Activated T-helper 1 cell treated with anti-CD3 and anti-CD28 coated beads, Interleukin-12 subunit alpha, Interleukin-12 subunit beta, Interleukin-2, Interleukin-4 antibody, amounts not matched to agents 30 ng/mL and 10 ng/mL and 1 ng/mL, durations not matched to agents 14 hours and 24 hours and 36 hours (primary cell): ENCODE results near the gene S100A13. TPM values are rescaled to one million over a fixed set of nuclear protein-coding genes. Genes with fewer than 3 reads are reported as not detected.
"Not testable (repeated sequence)": the region's sequence is repeated elsewhere in the genome, so short reads cannot be mapped to it uniquely, and the experiment has no call there.

ENCODE experiments used
- DNase-seq: peaks from one replicate; pipeline ENCODE4 v3.0.0; 2021; ENCODE audit warnings: low spot score
- H3K27ac Mint-ChIP-seq: one replicate; pipeline ENCODE4 v1.8.0; 2021; ENCODE audit warnings: mild to moderate bottlenecking, mixed read lengths
- H3K27me3 Mint-ChIP-seq: one replicate; pipeline ENCODE4 v1.8.0; 2022; ENCODE audit warnings: mild to moderate bottlenecking, moderate library complexity, mixed read lengths; ENCODE audit not compliant: insufficient read depth
- H3K36me3 Mint-ChIP-seq: one replicate; pipeline ENCODE4 v1.8.0; 2021; ENCODE audit warnings: low read depth, mixed read lengths
- H3K4me1 Mint-ChIP-seq: one replicate; pipeline ENCODE4 v1.8.0; 2021; ENCODE audit warnings: low read depth, mixed read lengths
- H3K4me3 Mint-ChIP-seq: one replicate; pipeline ENCODE4 v1.8.0; 2021; ENCODE audit warnings: mild to moderate bottlenecking, moderate library complexity, mixed read lengths
- H3K9me3 Mint-ChIP-seq: one replicate; pipeline ENCODE4 v1.8.0; 2021; ENCODE audit warnings: mixed read lengths
- intact Hi-C: fragments of 100-400 bp; cut with micrococcal nuclease; formaldehyde crosslinking; loops from one replicate; pipeline ENCODE4 v1.15.1; 2024
- total RNA-seq: library from RNA; stranded (reverse); gene quantifications from 2 replicates; pipeline ENCODE4 v1.2.3, GENCODE V29; 2022

The S100A13 gene
- total RNA-seq, 1 donor from 2014 or later = 2.5 TPM

DNA sequence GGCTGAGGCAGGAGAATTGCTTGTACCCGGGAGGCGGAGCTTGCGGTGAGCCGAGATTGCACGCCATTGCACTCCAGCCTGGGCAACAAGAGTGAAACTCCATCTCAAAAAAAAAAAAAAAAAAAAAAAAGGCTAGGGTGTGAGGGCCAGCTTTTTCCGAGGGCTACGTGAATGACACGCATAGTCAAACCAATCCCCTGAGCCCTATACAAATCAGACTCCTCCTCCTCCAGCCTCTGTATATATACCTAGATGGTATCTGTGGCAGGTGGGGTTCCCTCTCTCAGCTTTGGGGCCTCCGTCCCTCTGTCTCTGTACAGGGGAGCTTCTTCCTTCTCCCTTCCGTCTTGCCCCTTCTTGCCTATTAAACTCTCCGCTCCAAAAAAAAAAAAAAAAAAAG lies 21.1 kb downstream of the S100A13 start:
- Mint-ChIP-seq H3K36me3 (no peaks in the 10 kb centered on the region), H3K27me3 (peaks cover under 1% of the 10 kb centered on the region), H3K9me3 (no peaks in the 10 kb centered on the region), H3K4me3 (no peak overlapping the region), H3K4me1 (peaks cover 8% of the 10 kb centered on the region), H3K27ac (no peak overlapping the region)
- DNase-seq = no peak
- intact Hi-C loops = no loop called here

DNA sequence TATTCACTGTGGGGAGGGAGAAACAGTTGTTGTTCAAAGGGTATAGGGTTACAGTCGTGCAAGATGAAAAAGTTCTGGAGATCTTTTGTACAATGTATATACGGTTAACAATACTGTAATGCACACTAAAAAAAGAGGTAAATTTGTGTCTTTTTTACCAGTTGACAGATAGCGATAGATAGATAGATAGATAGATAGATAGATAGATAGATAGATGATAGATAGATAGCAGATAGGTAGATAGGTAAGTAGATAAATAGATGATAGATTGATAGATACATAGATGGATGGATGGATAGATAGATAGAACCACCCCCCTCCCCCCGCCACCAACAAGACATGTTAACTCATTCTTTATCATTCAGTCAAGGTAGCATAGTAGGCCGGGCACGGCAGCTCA lies 24.6 kb downstream of the S100A13 start:
- no peaks in the 10 kb centered on the region for H3K9me3 Mint-ChIP-seq

DNA sequence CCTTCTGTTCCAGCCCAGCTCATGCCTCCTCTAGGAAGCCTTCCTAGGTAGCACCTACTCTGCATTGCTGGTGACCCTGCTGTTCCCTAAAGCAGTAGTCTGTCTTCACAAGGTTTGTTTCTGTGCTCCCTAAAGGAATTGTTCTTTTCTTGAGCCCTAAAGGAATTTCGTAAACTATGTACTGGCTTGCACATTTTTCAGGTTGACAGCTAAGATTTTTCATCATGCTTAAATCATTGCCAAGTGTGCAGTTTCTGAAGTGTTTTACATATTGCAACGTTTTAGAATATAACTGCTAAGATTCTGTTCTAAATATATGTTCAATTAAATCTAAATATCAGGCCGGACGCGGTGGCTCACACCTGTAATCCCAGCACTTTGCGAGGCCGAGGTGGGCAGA lies 27.5 kb downstream of the S100A13 start:
- no peak for DNase-seq
- intact Hi-C loops = no loop called here
- no peaks in the 10 kb centered on the region for H3K9me3 Mint-ChIP-seq
- H3K36me3 Mint-ChIP-seq = no peaks in the 10 kb centered on the region
- H3K27ac Mint-ChIP-seq = no peak overlapping the region
- no peaks in the 10 kb centered on the region for H3K27me3 Mint-ChIP-seq
- no peak overlapping the region for H3K4me3 Mint-ChIP-seq
- H3K4me1 Mint-ChIP-seq = peaks cover 13% of the 10 kb centered on the region

More for the DNA sequence above, 24.6 kb downstream of the S100A13 start:
- Mint-ChIP-seq H3K4me3 (no peak overlapping the region), H3K27me3 (no peaks in the 10 kb centered on the region), H3K27ac (no peak overlapping the region), H3K4me1 (peaks cover 13% of the 10 kb centered on the region), H3K36me3 (no peaks in the 10 kb centered on the region)
- intact Hi-C loops = no loop called here
- DNase-seq = no peak

DNA sequence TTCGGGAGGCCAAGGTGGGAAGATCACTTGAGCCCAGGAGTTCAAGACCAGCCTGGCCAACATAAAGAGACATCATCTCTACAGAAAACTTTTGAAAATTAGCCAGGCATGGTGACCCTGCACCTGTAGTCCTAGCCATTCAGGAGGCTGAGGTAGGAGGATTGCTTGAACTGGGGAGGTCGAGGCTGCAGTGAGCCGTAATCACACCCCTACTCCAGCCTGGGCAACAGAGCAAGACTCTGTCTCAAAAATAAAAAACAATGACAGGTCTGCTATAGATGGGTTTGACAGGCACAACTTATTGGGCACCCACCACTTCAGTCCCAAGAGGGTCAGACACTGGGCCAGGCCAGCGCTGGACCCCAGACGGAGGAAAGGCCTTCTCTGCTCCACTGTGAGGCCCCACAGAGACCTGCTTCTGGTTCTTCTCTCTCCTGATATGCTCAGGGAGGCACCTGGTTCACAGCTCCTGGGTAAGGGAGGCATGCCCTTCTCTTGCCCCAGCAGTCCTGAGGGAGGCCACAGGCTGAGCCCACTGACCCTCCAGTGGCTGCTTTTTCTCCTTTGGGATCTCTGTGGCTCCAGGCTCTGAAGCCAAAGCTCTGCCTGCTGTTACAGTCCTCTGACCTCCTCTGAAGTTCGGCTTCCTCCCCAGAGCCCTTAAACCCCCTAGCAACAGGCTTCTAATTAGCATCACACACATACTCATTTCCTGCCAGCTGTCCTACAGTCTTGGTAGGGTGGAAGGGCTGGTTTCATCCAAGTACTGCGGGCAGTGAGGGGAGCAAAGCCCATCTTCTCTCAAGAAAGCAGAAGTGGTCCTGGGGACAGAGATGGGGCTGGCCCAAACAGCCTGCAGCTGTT lies 28.8 kb downstream of the S100A13 start:
- Mint-ChIP-seq H3K27me3 (peaks cover 2% of the 10 kb centered on the region), H3K27ac (peak overlapping the region; percentile 37), H3K9me3 (no peaks in the 10 kb centered on the region), H3K4me1 (peaks cover 13% of the 10 kb centered on the region), H3K4me3 (no peak overlapping the region), H3K36me3 (no peaks in the 10 kb centered on the region)
- intact Hi-C loops = no loop called here
- no peak for DNase-seq

DNA sequence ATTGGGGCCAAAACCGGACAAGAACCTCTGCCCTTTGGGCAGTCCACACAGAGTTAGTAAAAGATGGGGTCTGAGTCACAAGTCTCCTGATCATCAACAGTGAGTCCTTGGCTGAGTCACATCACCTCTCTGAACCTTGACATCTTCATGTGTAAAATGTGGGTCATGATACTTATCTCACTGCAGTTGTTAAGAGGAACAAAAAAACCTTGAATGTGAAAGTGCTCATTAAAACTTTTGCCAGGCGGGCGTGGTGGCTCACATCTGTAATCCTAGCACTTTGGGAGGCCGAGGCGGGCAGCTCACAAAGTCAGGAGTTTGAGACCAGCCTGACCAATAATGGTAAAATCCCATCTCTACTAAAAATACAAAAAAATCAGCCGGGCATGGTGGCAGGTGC lies 30.1 kb downstream of the S100A13 start:
- intact Hi-C loops = loop anchor here (1.0 kb wide), 1 partner anchor 24 kb away; no protein-coding TSS in a partner anchor
- no peaks in the 10 kb centered on the region for H3K9me3 Mint-ChIP-seq
- H3K27me3 Mint-ChIP-seq = peaks cover 2% of the 10 kb centered on the region
- no peak overlapping the region for H3K4me3 Mint-ChIP-seq
- no peaks in the 10 kb centered on the region for H3K36me3 Mint-ChIP-seq
- no peak for DNase-seq
- no peak overlapping the region for H3K27ac Mint-ChIP-seq
- peaks cover 9% of the 10 kb centered on the region for H3K4me1 Mint-ChIP-seq

DNA sequence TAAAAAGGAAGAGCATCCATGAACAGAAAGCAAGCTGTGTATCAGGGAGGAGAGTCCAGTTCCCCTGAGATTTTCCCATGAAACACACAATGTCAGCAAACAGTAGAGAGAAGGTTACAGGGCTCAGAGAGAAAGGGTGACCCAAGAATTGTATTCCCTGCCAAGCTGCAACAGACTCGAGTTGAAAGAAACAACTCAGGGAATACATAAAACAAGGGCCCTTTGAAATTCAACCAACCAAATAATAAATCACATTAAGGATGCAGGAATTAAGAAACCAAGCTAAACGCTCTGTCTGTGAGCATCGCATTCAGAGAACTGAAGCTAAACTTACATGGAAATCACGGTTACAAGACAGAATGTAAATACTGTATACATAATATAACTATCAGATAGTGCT lies 34.6 kb downstream of the S100A13 start:
- H3K27ac Mint-ChIP-seq = no peak overlapping the region
- H3K9me3 Mint-ChIP-seq = no peaks in the 10 kb centered on the region
- peaks cover 3% of the 10 kb centered on the region for H3K27me3 Mint-ChIP-seq
- H3K36me3 Mint-ChIP-seq = no peaks in the 10 kb centered on the region
- DNase-seq = no peak
- no peak overlapping the region for H3K4me3 Mint-ChIP-seq
- H3K4me1 Mint-ChIP-seq = no peaks in the 10 kb centered on the region
- intact Hi-C loops = no loop called here

DNA sequence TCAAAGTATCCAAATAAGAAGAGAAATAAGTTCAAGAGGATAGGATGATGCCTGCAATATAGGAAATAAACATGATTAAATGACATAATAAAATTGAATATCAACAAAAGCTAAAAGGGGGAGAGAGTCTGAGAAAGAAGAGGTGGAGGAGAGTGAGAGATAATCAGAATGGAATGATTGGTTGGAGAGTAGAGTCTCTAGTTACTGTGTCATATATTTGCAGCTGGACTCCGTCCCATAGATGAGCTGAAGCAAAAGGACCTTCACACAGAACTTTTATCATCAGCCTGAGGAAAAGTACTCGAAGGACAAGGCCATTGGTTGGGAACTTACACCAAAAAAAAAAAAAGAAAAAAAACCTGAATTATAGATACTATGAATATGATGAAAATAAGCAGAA lies 38.8 kb downstream of the S100A13 start:
- Mint-ChIP-seq H3K4me1 (no peaks in the 10 kb centered on the region), H3K4me3 (no peak overlapping the region), H3K9me3 (no peaks in the 10 kb centered on the region), H3K27me3 (peaks cover 12% of the 10 kb centered on the region), H3K27ac (no peak overlapping the region), H3K36me3 (no peaks in the 10 kb centered on the region)
- intact Hi-C loops = no loop called here
- DNase-seq = no peak

DNA sequence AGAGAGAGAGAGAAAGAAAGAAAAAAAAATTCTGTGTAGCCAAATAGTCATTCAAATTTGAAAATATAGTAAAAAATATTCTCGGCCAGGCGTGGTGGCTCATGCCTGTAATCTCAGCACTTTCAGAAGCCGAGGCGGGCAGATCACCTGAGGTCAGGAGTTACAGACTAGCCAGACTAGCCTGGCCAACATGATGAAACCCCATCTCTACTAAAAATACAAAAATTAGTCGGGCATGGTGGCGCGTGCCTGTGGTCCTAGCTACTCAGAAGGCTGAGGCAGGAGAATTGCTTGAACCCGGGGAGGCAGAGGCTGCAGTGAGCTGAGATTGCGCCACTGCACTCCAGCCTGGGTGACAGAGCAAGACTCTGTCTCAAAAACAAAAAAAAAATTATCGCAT lies 39.3 kb downstream of the S100A13 start:
- H3K27ac Mint-ChIP-seq, intact Hi-C loops, H3K9me3 Mint-ChIP-seq, DNase-seq, H3K36me3 Mint-ChIP-seq, H3K4me1 Mint-ChIP-seq, H3K4me3 Mint-ChIP-seq: not testable (repeated sequence)
- H3K27me3 Mint-ChIP-seq = peaks cover 12% of the 10 kb centered on the region

DNA sequence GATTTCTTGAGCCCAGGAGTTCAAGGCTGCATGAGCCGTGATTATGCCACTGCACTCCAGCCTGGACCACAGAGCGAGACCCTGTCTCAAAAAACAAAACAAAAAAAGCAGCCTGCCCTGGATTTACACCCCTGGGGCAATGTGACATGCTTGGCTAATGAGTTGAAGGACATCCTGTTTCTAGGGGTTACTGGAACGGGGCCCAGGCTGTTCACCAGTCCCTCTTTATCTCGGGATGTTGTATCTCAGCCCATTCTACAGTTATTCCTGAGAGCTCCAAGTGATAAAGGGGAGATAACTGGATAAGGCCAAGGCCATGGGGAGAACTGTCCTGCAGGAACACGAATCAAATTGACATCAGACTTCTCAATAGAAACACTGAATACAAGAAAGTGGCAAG lies 40.0 kb downstream of the S100A13 start:
- no peak for DNase-seq
- H3K36me3 Mint-ChIP-seq = no peaks in the 10 kb centered on the region
- H3K4me1 Mint-ChIP-seq = no peaks in the 10 kb centered on the region
- H3K4me3 Mint-ChIP-seq = no peak overlapping the region
- peaks cover 12% of the 10 kb centered on the region for H3K27me3 Mint-ChIP-seq
- H3K27ac Mint-ChIP-seq = no peak overlapping the region
- intact Hi-C loops = no loop called here
- H3K9me3 Mint-ChIP-seq = no peaks in the 10 kb centered on the region

DNA sequence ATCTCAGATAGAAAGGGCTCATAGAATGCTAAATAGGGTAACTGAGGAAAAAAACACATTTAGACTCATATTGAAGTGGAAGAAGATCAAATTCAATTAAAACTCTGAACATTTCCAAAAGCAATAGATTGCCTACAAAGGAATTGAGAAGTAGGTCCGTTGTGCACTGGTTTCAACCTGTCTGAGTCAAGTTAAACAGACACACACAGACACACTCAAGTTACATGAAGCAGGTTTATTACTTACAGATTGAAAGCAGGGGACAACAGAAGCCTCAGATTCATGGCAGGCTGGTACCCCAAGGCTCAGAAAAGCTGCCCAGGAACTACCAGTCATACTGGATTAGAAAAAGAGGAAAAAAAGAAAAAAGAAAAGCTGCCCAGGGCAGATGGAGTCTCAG lies 41.0 kb downstream of the S100A13 start:
- Mint-ChIP-seq H3K27ac (no peak overlapping the region), H3K4me3 (no peak overlapping the region), H3K9me3 (no peaks in the 10 kb centered on the region), H3K4me1 (no peaks in the 10 kb centered on the region), H3K27me3 (peaks cover 12% of the 10 kb centered on the region), H3K36me3 (no peaks in the 10 kb centered on the region)
- intact Hi-C loops = no loop called here
- no peak for DNase-seq

DNA sequence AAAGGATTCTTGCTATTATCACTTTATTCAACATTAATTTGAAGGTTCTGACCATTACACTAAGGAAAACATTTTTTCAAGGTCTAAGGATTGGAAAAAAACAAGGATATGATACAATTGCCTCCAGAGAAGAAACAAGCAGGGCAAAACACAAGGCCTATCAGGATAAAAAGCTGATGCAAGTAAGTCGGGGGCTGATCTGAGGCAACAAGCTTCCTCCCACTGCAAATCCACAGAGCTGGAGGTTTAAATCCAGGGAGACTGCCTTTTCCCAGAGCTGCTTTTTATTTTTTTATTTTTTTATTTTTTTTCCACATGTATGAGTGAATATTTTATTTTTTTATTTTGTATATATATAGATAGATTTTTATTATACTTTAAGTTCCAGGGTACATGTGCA lies 42.3 kb downstream of the S100A13 start:
- no peaks in the 10 kb centered on the region for H3K36me3 Mint-ChIP-seq
- no peaks in the 10 kb centered on the region for H3K4me1 Mint-ChIP-seq
- no peak for DNase-seq
- H3K27ac Mint-ChIP-seq = no peak overlapping the region
- intact Hi-C loops = no loop called here
- no peaks in the 10 kb centered on the region for H3K9me3 Mint-ChIP-seq
- H3K4me3 Mint-ChIP-seq = no peak overlapping the region
- H3K27me3 Mint-ChIP-seq = peaks cover 12% of the 10 kb centered on the region

DNA sequence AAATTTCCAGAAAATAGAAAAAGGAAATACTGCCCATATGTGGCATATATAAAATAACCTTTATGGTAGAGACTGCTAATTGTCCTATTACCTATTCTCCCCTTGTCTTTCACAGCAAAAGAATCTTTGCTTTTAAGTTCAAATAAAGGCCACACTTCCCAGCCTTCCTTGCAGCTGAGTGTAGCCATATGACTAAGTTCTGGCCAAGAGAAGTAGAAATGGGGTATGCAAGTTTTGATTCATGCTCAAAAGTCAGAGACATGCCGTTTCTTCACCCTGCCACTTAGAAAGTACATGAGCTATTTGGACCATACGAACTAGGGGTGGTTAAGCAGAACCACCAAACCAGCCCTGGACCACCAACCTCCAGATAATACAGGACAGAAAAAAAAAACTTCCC lies 43.3 kb downstream of the S100A13 start:
- no peaks in the 10 kb centered on the region for H3K4me1 Mint-ChIP-seq
- peaks cover 15% of the 10 kb centered on the region for H3K27me3 Mint-ChIP-seq
- no peaks in the 10 kb centered on the region for H3K9me3 Mint-ChIP-seq
- intact Hi-C loops = loop anchor here (1.0 kb wide), 1 partner anchor 21 kb away; no protein-coding TSS in a partner anchor
- no peak for DNase-seq
- H3K36me3 Mint-ChIP-seq = no peaks in the 10 kb centered on the region
- H3K27ac Mint-ChIP-seq = no peak overlapping the region
- no peak overlapping the region for H3K4me3 Mint-ChIP-seq

DNA sequence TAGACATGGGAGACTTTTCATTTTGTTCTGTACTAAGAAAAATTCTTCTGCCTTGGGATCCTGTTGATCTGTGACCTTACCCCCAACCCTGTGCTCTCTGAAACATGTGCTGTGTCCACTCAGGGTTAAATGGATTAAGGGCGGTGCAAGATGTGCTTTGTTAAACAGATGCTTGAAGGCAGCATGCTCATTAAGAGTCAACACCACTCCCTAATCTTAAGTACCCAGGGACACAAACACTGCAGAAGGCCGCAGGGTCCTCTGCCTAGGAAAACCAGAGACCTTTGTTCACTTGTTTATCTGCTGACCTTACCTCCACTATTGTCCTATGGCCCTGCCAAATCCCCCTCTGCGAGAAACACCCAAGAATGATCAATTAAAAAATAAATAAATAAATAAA lies 43.8 kb downstream of the S100A13 start:
- DNase-seq, intact Hi-C loops, H3K27ac Mint-ChIP-seq, H3K36me3 Mint-ChIP-seq, H3K4me1 Mint-ChIP-seq, H3K4me3 Mint-ChIP-seq, H3K9me3 Mint-ChIP-seq: not testable (repeated sequence)
- peaks cover 19% of the 10 kb centered on the region for H3K27me3 Mint-ChIP-seq

DNA sequence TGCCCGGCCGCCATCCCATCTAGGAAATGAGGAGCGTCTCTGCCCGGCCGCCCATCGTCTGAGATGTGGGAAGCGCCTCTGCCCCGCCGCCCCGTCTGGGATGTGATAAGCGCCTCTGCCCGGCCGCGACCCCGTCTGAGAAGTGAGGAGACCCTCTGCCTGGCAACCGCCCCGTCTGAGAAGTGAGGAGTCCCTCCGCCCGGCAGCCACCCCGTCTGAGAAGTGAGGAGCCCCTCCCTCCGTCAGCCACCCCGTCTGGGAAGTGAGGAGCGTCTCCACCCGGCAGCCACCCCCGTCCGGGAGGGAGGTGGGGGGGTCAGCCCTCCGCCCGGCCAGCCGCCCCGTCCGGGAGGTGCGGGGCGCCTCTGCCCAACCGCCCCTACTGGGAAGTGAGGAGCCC lies 44.5 kb downstream of the S100A13 start:
- H3K4me1 Mint-ChIP-seq, DNase-seq, H3K27ac Mint-ChIP-seq, intact Hi-C loops, H3K4me3 Mint-ChIP-seq, H3K36me3 Mint-ChIP-seq, H3K9me3 Mint-ChIP-seq: not testable (repeated sequence)
- H3K27me3 Mint-ChIP-seq = peaks cover 26% of the 10 kb centered on the region
